Measurements from ENCODE around the gene PLCG2.
"Not testable (repeated sequence)": the region's sequence is repeated elsewhere in the genome, so short reads cannot be mapped to it uniquely, and the experiment has no call there.

The PLCG2 gene

DNA sequence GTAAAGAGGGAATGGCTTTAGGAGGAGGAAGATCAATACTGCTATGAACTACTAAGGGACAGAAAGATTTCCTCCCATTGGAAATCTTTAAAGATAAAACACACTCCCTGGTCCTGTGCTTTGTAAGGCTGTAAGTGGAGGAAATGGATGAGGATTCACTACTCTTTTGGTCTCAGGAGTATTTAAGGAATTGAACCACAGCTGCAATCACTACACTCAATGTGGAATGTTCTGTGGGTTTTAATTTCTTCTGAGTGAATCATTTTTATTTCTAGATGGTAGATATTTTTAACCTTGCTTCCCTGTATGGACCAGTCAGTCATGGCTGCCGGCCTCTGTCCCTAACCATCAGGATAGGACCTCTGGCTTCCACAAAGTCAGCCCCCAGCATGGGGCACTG lies 166.6 kb downstream of the PLCG2 start:
- no peak for DNase-seq

DNA sequence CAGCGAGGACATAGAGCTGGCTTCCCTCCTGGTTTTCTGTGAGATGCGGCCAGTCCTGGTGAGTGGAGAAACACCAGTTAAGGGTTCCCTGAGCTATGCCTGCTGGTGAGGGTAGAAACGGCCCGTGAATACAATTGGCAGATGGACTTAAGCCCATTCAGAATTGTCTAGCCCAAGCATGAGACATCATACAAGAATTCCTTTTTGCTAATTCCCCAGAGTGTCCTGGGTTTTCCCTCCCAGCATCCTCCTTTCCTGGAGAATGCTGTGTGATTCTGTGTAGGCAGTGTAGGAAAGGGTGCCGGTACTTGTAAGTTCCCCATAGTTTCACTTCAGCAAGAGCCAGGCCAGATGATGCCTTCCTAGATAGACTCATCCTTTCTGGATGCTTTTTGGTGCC lies 167.1 kb downstream of the PLCG2 start:
- DNase-seq, result no peak

DNA sequence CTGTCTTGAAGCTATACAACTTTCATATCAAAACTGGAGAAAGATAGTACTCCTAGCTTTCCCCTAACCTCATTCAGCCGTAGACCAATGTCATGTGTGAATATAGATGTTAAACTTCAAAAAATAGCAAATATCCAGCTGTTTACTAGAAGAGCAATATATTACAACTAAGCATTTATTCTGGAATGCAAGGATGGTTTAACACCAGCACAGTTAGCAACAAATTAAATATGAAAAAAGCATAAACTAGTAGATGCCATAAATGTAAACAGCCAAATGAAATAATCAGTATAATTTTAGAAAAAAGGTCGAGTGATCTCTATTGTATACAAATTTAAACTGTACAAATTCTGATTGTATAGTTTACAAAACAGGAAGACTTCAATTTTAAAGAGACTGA lies 172.5 kb downstream of the PLCG2 start:
- no peak for DNase-seq

DNA sequence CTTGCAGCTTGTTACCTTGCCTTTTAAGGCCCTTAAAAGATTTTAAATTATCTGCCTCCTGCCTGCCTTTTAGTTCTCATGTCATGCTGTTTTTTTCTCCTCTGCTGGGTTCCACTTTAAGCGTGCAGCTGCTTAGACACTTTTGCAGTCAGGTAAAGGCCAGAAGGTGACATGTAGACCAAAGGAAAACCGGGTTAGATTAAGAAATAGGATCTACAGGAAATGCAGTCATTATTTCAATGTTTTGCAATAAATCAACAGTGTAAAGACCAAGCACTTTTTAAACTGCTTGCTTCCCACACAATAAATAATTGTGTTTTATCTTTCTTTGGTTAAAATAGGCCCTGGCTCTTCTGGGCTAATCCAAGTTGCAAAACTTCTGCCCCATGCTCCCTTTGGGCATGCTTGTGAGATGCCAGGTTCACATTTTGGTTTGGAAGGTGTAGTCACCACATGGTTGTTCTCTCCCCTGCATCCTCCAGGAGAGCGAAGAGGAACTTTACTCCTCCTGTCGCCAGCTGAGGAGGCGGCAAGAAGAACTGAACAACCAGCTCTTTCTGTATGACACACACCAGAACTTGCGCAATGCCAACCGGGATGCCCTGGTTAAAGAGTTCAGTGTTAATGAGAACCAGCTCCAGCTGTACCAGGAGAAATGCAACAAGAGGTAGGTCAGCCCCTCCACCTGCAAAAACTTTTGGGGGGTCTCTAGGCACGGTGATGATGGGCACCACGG lies 177.3 kb downstream of the PLCG2 start:
- no peak for DNase-seq

DNA sequence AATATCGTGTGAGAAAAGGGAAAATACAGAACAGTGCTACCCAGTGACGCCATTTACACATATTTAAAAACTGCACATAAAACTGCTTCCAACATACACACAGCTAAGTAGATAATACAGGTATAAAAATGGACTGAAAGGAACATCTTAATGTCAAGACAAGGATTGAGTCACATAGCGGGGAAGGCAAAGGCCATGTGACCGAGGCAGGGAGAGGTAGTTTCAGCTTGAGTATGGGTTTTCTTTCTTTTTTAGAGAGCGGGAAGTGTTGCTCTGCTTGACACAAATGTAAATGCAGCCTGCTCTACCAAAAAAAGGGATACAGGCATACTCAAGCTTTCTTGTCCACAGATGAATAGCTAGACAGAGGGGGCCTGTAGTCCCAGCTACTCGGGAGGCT lies 185.7 kb downstream of the PLCG2 start:
- DNase-seq, result no peak

DNA sequence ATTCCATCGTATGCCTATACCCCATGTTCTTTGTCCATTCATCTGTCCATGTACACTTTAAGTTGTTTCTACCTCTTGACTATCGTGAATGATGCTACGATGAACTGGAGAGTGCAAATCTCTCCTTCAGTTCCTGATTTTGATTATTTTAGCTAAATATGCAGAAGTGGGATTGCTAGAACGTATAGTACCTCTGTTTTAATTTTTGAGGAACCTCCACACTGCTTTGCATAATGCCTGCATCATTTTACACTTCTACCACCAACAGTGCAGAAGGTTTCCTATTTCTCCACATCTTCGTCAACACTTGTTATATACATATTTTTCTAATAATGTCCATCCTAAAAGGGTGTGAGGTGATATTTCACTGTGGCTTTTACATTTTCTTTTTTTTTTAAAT lies 188.3 kb downstream of the PLCG2 start:
- no peak for DNase-seq

DNA sequence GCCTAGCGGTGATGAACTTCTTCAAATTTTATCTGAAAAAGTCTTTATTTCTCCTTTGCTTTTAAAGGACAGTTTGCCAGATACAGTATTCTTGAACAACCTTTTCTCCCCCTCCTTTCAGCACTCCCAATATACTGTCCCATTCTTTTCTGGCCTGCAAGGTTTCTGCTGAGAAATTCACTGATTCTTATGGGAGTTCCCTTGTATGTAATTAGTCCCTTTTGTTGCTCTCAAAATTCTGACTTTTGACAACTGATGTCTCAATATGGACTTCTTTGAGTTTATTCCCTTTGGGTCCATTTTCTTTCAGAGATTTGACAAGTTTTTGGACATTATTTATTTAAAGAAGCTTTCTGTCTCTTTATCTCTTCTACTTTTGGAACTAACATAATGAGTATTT lies 192.8 kb downstream of the PLCG2 start:
- DNase-seq, result no peak

DNA sequence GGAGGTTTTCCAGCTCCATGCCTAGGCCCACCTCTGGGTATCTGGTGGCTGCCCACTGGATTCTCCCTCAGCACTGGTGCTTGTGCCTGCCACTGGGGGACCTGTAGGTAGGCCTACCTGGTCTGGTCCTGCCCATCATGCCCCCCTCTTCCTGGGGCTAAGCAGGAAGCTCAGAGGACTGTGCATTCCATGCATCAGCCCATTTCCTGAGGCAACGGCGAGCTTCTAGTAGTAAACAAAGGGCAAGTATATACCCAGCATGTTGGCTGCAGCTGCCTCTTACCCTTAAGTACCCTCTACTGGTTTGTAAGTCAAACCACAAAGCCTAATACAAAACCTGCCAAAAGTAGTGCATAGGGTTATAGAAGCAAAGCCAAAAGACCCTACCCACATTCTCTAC lies 194.6 kb downstream of the PLCG2 start:
- DNase-seq, result no peak

DNA sequence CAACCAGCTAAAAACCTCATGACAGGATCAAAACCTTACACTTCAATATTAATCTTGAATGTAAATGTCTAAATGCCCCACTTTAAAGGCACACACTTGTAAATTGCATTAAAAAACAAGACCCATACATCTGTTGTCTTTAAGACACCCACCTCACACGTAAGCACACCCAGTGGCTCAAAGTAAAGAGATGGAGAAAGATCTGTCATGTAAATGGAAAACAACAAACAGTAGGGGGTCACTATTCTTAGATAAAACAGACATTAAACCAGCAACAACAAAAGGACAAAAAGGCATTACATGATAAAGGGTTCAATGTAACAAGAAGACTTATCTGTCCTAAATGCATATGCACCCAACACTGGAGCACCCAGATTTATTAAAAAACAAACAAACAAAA lies 196.5 kb downstream of the PLCG2 start:
- no peak for DNase-seq

DNA sequence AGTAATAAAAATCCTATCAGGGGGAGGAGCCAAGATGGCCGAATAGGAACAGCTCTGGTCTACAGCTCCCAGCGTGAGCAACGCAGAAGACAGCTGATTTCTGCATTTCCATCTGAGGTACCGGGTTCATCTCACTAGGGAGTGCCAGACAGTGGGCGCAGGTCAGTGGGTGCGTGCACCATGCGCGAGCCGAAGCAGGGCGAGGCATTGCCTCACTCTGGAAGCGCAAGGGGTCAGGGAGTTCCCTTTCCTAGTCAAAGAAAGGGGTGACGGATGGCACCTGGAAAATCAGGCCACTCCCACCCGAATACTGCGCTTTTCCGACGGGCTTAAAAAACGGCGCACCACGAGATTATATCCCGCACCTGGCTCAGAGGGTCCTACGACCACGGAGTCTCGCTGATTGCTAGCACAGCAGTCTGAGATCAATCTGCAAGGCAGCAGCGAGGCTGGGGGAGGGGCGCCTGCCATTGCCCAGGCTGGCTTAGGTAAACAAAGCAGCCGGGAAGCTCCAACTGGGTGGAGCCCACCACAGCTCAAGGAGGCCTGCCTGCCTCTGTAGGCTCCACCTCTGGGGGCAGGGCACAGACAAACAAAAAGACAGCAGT lies 198.3 kb downstream of the PLCG2 start:
- not testable (repeated sequence) for DNase-seq

DNA sequence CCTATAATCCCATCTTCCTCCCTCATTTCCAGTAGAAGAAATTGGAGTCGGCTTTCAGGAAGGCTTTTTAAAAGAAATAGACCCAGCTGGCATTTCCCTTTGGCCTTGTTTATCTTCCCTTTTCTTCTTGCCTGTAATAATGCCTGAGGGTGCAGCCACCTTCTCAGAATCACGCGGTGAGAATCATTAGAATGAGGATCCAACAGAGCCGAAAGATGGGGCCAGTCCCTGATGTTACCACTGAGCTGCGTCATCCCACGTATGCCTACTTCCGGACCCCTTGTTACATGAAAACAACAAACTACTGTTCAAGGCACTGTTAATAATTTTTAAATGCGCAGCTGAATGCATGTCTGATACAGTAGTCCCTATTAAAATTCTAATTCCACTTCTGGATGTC lies 208.0 kb downstream of the PLCG2 start:
- DNase-seq, result no peak

DNA sequence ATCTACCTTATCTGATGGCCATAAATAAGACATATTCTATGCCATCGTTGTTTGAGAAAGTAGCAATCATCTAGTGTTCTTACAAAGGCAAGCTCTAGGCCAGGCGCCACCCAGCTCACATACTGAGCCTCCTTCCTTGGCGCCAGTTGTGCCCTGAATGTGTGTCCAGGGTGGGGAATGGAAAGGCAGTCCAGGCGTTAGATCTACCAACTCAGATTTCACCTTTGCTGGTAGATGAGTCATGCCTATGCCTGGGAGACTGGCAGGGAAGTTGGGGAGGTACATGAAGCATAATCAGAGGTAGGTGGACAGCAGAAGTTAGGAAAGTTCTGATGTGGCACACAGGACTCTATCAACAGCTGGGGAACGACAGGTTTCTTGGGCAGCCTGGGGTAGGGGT lies 208.6 kb downstream of the PLCG2 start:
- no peak for DNase-seq

DNA sequence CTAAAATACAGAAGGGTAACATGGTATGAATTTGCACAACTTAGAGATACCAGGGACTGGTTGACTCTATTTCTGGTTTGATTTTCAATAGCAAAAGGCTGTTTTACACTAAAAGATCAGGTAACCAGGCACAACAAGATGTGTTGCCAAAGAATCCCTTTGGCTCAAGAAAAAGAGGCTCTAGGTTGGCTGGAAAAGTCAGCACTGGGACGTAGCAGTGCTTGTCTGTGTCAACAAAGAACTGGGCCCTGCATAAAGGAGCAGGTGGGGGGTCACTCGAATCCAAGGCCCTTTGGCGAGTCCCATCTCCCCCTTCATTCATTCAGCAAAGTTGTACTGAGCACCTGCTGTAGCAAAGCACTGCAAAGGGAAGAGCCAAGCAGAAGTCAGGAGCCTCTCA lies 213.8 kb downstream of the PLCG2 start:
- DNase-seq, result no peak

DNA sequence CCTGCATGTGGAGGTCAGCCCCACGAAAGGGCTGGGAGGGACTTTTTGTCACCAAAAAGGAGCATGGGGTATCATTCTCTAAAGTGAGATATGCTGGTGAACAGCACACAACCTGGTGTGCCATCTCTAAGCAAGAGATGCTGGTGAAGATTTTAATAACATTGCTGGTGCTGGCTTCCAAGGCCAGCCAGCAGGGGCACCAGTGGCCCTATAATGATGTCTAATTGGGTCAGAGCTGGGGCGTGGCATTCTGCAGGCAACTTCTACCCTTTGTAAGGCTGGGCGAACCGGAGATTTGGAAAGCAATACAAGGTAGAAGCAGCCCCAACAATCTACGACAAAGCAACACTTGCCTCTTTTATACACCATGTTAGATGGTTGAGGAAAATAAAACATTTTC lies 215.4 kb downstream of the PLCG2 start:
- no peak for DNase-seq

DNA sequence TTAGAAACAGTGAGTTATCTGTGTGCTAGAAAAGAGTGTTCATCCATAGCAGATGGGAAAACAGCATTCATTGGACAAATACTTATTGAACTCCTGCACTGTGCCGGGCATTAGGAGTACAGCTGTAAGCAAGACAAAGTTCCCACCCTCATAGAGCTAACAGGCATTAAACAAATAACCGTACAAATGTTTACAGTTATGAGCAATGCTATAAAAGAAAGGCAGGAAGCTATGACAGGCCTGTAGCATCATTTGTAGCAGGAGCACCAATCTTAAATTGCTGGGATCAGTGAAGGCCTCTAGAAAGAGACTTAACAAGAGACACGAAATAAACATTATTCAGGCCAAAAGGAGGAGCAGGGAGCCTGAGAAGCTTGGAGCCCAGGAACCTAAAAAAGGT lies 216.6 kb downstream of the PLCG2 start:
- DNase-seq, result no peak

DNA sequence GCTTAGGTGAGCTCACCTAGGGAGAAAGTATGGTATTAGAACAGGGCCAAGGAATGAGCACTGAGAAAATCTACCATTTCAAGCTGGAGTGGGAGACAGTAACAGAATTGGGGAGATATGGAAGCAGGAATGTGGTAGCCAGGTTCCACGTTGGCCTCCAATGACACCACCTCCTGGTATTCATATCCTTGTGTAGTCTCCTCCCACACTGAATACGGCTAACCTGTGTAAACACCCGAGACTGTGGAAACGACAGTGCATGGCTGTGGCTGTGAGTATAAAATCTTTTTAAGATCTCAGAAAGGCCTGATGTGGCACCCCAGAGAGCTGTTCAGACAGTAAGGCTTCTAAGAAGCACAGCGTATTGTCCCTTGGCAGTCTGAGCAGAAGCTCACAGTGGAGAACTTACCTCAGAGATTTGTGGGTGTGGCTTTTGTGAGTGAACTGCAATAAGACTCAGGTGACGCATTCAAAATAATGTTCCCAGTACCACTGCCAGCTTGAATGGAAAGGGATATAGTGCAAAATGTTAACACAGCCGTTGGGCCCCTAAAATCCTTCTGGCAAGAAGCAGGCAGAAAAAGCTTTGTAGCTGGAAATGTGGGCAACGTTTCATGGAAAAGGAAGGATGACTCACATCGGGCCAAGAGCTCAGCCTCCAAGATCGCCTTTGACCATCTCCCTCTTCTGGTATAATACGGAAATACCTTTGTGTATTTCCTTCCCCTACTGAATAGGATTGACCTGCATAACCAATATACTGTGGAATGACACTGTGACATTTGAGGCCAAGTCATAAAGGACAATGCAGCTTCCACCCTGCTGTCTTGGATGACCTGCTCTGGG lies 217.8 kb downstream of the PLCG2 start:
- no peak for DNase-seq

DNA sequence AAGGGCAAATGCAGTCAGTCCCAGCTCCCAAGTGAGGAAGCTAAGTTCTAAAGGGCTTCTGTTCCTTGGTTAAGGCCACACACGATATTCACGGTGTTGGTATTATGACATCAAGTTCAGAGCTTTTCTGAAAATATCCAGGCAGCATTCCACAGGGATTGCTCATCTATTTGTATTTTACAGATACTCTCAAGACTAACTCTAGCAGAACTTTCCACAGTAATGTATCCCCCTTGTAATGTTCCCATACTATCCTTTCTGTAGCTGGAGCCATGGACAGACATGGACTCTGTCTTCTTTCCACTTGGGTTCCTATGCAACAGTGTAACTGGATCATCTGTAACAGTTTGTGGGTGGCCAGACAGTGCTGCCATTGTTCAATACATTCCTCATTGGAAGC lies 218.6 kb downstream of the PLCG2 start:
- DNase-seq, result no peak

DNA sequence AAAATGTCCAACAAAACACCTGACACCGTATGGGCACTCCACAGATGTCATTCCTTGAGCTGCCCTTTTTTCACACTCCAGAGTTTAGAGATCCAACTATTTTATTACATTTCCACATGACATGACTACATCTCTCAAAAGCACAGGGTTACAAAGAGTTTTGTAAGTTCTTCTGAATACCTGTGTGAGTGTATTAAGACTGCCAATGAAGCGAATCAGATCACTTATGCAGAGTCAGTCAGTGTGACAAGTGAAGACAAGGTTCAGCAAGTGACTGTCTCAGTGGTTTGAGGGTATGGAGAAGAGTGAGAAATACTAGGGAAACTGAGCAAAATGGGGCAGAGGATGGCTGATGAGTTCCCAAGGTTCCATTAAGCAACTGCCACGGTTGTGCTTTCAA lies 223.7 kb downstream of the PLCG2 start:
- no peak for DNase-seq

DNA sequence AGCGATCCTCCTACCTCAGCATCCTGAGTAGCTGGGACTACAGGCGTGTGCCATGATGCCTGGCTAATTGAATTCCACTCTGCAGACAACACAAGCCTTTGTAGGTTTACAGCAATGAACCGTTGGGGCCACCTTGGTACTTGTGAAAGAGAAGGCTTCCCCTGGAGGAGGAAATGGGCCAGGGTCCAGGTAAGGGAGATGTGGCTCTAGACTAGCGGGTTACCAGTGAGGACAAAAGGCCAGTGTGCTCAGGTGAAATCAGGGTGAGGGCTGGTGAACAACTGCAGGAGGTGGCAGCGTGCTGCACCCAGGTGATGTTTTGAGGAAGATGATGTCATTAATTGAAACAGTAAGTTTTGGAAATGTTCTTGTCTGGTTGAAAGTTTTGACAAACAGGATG lies 225.5 kb downstream of the PLCG2 start:
- DNase-seq, result no peak

DNA sequence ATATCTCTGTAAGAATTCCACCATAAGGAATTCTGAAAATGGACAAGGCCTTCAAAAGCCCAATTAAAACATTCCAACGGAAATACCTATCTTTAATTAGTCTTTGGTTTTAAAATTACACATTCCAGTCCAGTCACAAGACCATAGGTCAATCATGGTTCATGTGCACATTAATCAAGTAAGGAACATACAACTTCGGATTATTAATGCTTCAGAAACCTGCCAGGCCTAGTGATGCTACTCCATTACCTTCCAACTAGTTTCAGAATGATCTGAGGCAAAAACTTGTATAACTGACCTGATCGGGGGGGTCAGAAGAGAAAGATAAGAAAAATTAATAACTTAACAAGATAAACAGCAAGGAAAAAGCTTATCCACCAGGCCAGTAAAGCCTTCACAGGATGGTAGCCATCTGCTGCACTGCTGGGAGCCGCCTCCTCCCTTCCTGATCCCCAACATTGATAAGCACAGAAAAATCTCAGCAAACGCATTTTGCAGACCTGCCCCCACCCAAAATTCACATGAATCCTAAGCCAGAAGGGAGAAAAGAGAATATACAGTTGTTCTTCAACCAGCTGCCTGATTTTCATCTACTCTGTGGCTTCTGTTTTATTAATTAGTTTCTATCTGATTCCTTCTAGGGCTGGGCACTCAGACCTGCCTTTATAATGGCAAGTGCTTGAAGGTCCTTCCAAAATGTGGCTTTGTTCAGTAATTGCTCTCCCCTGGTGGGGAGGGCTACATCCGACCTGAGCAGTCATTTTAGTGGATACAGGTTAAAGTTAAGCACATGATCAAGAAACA lies 226.1 kb downstream of the PLCG2 start:
- DNase-seq, result no peak

DNA sequence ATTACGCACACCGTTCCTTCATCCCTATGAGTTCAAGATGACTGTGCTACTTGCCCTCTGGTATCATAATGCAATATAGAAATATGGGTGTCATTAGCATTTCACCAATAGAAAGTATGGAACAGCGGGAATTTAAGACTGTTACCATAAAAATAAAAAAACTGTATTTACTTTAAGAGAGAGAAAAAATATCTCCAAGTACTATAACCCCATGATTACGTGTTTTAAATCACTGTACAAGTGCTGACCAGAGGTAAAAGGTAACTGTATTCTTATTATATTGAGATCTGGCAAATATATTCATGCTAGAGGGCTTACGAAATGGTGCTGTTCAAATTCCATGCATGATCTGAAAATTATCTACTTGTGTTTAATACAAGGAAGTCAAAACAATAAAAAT lies 226.9 kb downstream of the PLCG2 start:
- no peak for DNase-seq

DNA sequence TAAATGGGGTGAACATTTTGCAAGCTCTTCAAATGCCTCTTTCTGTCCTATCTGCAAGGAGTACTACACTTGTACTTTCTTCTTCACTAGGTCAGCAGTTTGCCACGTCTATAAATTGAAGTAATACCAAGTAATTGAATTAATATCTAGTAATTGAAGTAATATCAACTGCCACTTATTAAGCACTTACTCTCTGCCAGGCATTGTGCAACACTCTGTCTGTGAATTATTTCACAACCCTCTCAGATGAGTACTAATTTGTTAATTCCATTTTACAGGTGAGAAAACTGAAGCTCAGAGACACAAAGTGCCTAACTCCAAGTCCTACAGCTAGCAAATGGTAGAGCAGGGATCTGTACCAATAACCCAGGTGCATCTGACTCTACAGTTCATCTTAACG lies 228.1 kb downstream of the PLCG2 start:
- DNase-seq, result no peak

DNA sequence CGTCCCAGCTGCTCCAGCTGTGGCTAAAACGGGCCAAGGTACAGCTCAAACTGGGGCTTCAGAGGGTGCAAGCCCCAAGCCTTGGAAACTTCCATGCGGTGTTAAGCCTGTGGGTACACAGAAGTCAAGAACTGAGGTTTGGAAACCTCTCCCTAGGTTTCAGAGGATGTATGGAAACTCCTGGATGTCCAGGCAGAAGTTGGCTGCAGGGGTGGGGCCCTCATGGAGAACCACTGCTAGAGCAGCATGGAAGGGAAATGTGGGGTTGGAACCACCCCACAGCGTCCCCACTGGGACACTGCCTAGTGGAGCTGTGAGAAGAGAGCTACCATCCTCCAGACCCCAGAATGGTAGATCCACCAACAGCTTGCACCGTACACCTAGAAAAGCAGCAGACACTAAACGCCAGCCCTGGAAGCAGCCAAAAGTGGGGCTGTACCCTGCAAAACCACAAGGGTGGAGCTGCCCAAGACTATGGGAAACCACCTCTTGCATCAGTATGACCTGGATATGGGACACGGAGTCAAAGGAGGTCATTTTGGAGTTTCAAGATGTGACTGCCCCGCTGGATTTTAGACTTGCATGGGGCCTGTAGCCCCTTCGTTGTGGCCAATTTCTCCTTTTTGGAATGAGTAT lies 230.0 kb downstream of the PLCG2 start:
- DNase-seq, result no peak
